Activated CD8-positive, alpha-beta memory T cell treated with anti-CD3 and anti-CD28 coated beads, Interleukin-2, amount 50 U/mL, for 1 hour (primary cell): ENCODE measurements around the gene TOP3B.

Source experiments
- DNase-seq: peaks from one replicate; pipeline ENCODE4 v3.0.0-alpha.2; 2020; ENCODE audit errors: extremely low read depth

The TOP3B gene

GRCh38 chr22:21982338-21982965 is at the start of gene TOP3B:
TOP3B (minus strand) TSS chr22:21982787; CDS start chr22:21975709, 7,078 bp downstream.
- DNase-seq, result peak; percentile 47

- no peak for DNase-seq
Measured at GRCh38 chr22:22031183-22031945, 48.8 kb upstream of the TOP3B start.

GRCh38 chr22:22030493-22031182 is 48.1 kb upstream of the TOP3B start:
- DNase-seq, result no peak

- no peak for DNase-seq
Measured at GRCh38 chr22:22027955-22028354, 45.4 kb upstream of the TOP3B start.

- DNase-seq, result no peak
Measured at GRCh38 chr22:22026157-22026831, 43.7 kb upstream of the TOP3B start.

GRCh38 chr22:22025320-22026156 is 43.0 kb upstream of the TOP3B start:
- no peak for DNase-seq

- DNase-seq, result no peak
Measured at GRCh38 chr22:22024440-22024839, 41.9 kb upstream of the TOP3B start.

GRCh38 chr22:22023581-22024137 is 41.1 kb upstream of the TOP3B start:
- DNase-seq, result no peak

- DNase-seq, result no peak
Measured at GRCh38 chr22:22022947-22023534, 40.5 kb upstream of the TOP3B start.

- no peak for DNase-seq
Measured at GRCh38 chr22:22022255-22022840, 39.8 kb upstream of the TOP3B start.

GRCh38 chr22:22021162-22021750 is 38.7 kb upstream of the TOP3B start:
- no peak for DNase-seq

- no peak for DNase-seq
Measured at GRCh38 chr22:22020425-22020852, 37.9 kb upstream of the TOP3B start.

- DNase-seq, result no peak
Measured at GRCh38 chr22:22019659-22020424, 37.3 kb upstream of the TOP3B start.

GRCh38 chr22:22018825-22019658 is 36.5 kb upstream of the TOP3B start:
- no peak for DNase-seq

- DNase-seq, result no peak
Measured at GRCh38 chr22:22015631-22016030, 33.0 kb upstream of the TOP3B start.

GRCh38 chr22:22014285-22014659 is 31.7 kb upstream of the TOP3B start:
- no peak for DNase-seq

GRCh38 chr22:22013559-22014284 is 31.1 kb upstream of the TOP3B start:
- no peak for DNase-seq
